ENCODE results near the gene MEX3C. TPM values are rescaled to one million over a fixed set of nuclear protein-coding genes. Genes with fewer than 3 reads are reported as not detected.

MEX3C gene
- total RNA-seq, 1 experiment from 2014 or later = 45.0 TPM

DNA sequence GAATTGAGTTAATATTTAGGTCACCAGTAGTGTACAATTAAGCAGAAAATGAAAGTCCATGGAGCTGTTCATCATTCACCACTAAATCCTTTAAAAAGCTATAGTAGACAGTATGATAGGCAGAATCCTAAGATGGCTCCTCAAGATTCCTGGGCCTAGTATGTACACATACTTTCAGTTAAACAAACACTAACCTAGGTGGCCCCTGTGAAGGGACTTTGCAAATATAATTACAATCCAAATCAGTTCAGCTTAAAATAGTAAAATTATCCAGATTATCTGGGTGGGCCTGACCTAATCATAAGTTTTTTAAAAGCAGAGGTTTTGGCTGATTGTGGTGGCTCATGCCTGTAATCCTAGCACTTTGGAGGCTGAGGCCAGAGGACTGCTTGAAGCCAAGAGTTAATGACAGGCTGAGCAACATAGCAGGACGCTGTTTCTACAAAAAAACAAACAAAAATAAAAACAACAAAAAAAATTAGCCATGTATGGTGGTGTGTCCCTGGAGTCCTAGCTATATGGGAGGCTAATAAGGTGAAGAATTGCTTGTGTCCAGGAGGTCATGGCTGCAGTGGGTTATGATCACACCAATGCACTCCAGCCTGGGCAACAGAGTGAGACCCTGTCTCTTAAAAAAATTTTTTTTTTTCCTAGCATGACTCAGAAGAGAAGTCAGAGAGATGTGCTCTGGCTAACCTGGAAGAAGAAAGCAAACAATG lies 13.9 kb downstream of the MEX3C start:
- H4K20me1 ChIP-seq (ENCODE audit: insufficient read depth) = no peaks in the 10 kb centered on the region
- no peak for TF ChIP-seq SP1 (IDR thresholded peaks at IDR 0.05; ENCODE audit: low read depth)
- TF ChIP-seq CTCF (IDR thresholded peaks at IDR 0.05 in 2 of 3, conservative IDR thresholded peaks at IDR 0.05 in 1 of 3; ENCODE audit: borderline replicate concordance in 1 of 3, insufficient read depth in 1 of 3, low read depth in 2 of 3, low read length in 2 of 3) = no peak
- no peak for TF ChIP-seq ZFX (IDR thresholded peaks at IDR 0.05)
- TF ChIP-seq POLR2A (IDR thresholded peaks at IDR 0.05; ENCODE audit: borderline replicate concordance, extremely low read depth, insufficient read depth, insufficient read length) = no peak
- TF ChIP-seq, protein P1, sequence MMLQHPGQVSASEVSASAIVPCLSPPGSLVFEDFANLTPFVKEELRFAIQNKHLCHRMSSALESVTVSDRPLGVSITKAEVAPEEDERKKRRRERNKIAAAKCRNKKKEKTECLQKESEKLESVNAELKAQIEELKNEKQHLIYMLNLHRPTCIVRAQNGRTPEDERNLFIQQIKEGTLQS (IDR thresholded peaks at IDR 0.05) = no peak
- no peak for TF ChIP-seq EGR1 (IDR thresholded peaks at IDR 0.05; ENCODE audit: low read depth)
- ATAC-seq = no peak
- intact Hi-C loops (cut with micrococcal nuclease) = no loop called here
- no peak overlapping the region for H3K9ac ChIP-seq (ENCODE audit: low read length)
- H3K9me2 ChIP-seq (ENCODE audit: insufficient read depth) = no peaks in the 10 kb centered on the region
- H2AFZ ChIP-seq (ENCODE audit: low read depth, low read length, poor library complexity, severe bottlenecking) = no peak overlapping the region
- peaks cover 0 to 5% of the 10 kb centered on the region in 2 experiments; a peak in 1 of 4 replicates for H3K4me1 ChIP-seq (ENCODE audit: control insufficient read depth in 1 of 2, insufficient read depth in 2 of 2, low read length in 2 of 2)
- H3K9me3 ChIP-seq (ENCODE audit: control insufficient read depth in 1 of 2, insufficient read depth in 1 of 2, low read depth in 1 of 2, low read length in 2 of 2) = no peaks in the 10 kb centered on the region
- peaks cover 82% of the 10 kb centered on the region for H3K79me2 ChIP-seq (ENCODE audit: insufficient read depth, low read length)
- H3K4me3 ChIP-seq (replicated peaks in 1 of 2; ENCODE audit: low read depth in 1 of 2, low read length in 2 of 2) = no peak overlapping the region
- no peaks in the 10 kb centered on the region for H3K36me3 ChIP-seq (ENCODE audit: control insufficient read depth in 1 of 2, insufficient read depth in 2 of 2, low read length in 2 of 2)
- CTCF ChIA-PET = interaction anchor here (1.0 kb wide), 2 partner anchors 12 to 73 kb away, joined by 3 read pairs; no protein-coding TSS in a partner anchor
- POLR2A ChIA-PET = no interaction called here
- no peaks in the 10 kb centered on the region for H3K27me3 ChIP-seq (ENCODE audit: insufficient read depth, low read length)
- no peak overlapping the region for H3K4me2 ChIP-seq (ENCODE audit: low read length)
- DNase-seq (ENCODE audit: low read depth, low spot score) = no peak
- no TSS peak for BruUV-seq (replicated peaks)
- H3K27ac ChIP-seq (ENCODE audit: low read depth, low read length) = no peak overlapping the region
- RAD21 ChIA-PET (ENCODE audit: low non-redundant PET in 1 of 2, low total read pairs in 2 of 2, uncharacterized antibody in 2 of 2, unreplicated experiment in 2 of 2) = no interaction called here

GRCh38 chr18:51182824-51183223 lies 14.7 kb downstream of the MEX3C start:
- POLR2A ChIA-PET = no interaction called here
- Histone ChIP-seq H3K4me1 (ENCODE audit: control insufficient read depth in 1 of 2, insufficient read depth in 2 of 2, low read length in 2 of 2) (peaks cover 0 to 5% of the 10 kb centered on the region in 2 experiments; a peak in 1 of 4 replicates), H3K27me3 (ENCODE audit: insufficient read depth, low read length) (no peaks in the 10 kb centered on the region), H2AFZ (ENCODE audit: low read depth, low read length, poor library complexity, severe bottlenecking) (no peak overlapping the region), H4K20me1 (ENCODE audit: insufficient read depth) (no peaks in the 10 kb centered on the region), H3K4me3 (replicated peaks in 1 of 2; ENCODE audit: low read depth in 1 of 2, low read length in 2 of 2) (no peak overlapping the region), H3K4me2 (ENCODE audit: low read length) (no peak overlapping the region), H3K9me2 (ENCODE audit: insufficient read depth) (no peaks in the 10 kb centered on the region), H3K79me2 (ENCODE audit: insufficient read depth, low read length) (peaks cover 79% of the 10 kb centered on the region), H3K36me3 (ENCODE audit: control insufficient read depth in 1 of 2, insufficient read depth in 2 of 2, low read length in 2 of 2) (no peaks in the 10 kb centered on the region), H3K9ac (ENCODE audit: low read length) (no peak overlapping the region), H3K9me3 (ENCODE audit: control insufficient read depth in 1 of 2, insufficient read depth in 1 of 2, low read depth in 1 of 2, low read length in 2 of 2) (no peaks in the 10 kb centered on the region), H3K27ac (ENCODE audit: low read depth, low read length) (no peak overlapping the region)
- no peak for DNase-seq (ENCODE audit: low read depth, low spot score)
- intact Hi-C loops (cut with micrococcal nuclease) = no loop called here
- no TSS peak for BruUV-seq (replicated peaks)
- ATAC-seq = no peak
- RAD21 ChIA-PET (ENCODE audit: low non-redundant PET in 1 of 2, low total read pairs in 2 of 2, uncharacterized antibody in 2 of 2, unreplicated experiment in 2 of 2) = no interaction called here
- CTCF ChIA-PET = no interaction called here
- TF ChIP-seq, protein P1 (IDR thresholded peaks at IDR 0.05) = no peak
- TF ChIP-seq CEBPB (IDR thresholded peaks at IDR 0.05; ENCODE audit: low read depth) (no peak), SIN3A (IDR thresholded peaks at IDR 0.05; ENCODE audit: low read depth) (no peak), MAX (IDR thresholded peaks at IDR 0.05) (no peak), EZH2phosphoT487 (IDR thresholded peaks at IDR 0.05; ENCODE audit: borderline replicate concordance) (no peak), RAD21 (IDR thresholded peaks at IDR 0.05; ENCODE audit: low read depth) (no peak), EZH2 (IDR thresholded peaks at IDR 0.05) (no peak), POLR2AphosphoS5 (IDR thresholded peaks at IDR 0.05; ENCODE audit: low read depth, low read length) (no peak), CBX3 (IDR thresholded peaks at IDR 0.05; ENCODE audit: low read depth) (no peak), JUND (IDR thresholded peaks at IDR 0.05) (no peak), CTCF (IDR thresholded peaks at IDR 0.05 in 2 of 3, conservative IDR thresholded peaks at IDR 0.05 in 1 of 3; ENCODE audit: borderline replicate concordance in 1 of 3, insufficient read depth in 1 of 3, low read depth in 2 of 3, low read length in 2 of 3) (no peak), ELF1 (IDR thresholded peaks at IDR 0.05; ENCODE audit: borderline replicate concordance, low read depth) (no peak), ZFX (IDR thresholded peaks at IDR 0.05) (no peak)
